H1 (cell line): ENCODE results near the gene CIAO2B. TPM values are rescaled to one million over a fixed set of nuclear protein-coding genes. Genes with fewer than 3 reads are reported as not detected.

Experiments
- ASH2L ChIP-seq: fragments of 200-600, 300-600 bp; sonication (generic); IDR thresholded peaks from one replicate; pipeline ENCODE4 v1.7.1; 2017; ENCODE audit warnings: low read length
- BRCA1 ChIP-seq: IDR thresholded peaks from 2 replicates; pipeline ENCODE4 v1.6.1; 2012; ENCODE audit warnings: low read depth, low read length, improper control_type of control experiment
- KDM1A ChIP-seq: fragments of 200-600, 300-600 bp; sonication (generic); IDR thresholded peaks from 2 replicates; pipeline ENCODE4 v1.7.1; 2016; ENCODE audit warnings: mild to moderate bottlenecking, low read length, borderline replicate concordance
- POLR2AphosphoS5 ChIP-seq: IDR thresholded peaks from 2 replicates; pipeline ENCODE4 v1.6.1; 2011; ENCODE audit warnings: low read depth, low read length
- SP1 ChIP-seq: IDR thresholded peaks from 2 replicates; pipeline ENCODE4 v1.6.1; 2011; ENCODE audit warnings: low read depth, low read length
- SUZ12 ChIP-seq: fragments of 200-600 bp; sonication (generic); IDR thresholded peaks from 2 replicates; pipeline ENCODE4 v1.6.1; 2012; ENCODE audit warnings: mild to moderate bottlenecking, inconsistent platforms, low read length, moderate library complexity, mixed read lengths
- TAF1 ChIP-seq: IDR thresholded peaks from 2 replicates; pipeline ENCODE4 v1.6.1; 2011; ENCODE audit warnings: mild to moderate bottlenecking, low read depth, low read length
- TCF12 ChIP-seq: IDR thresholded peaks from 2 replicates; pipeline ENCODE4 v1.6.1; 2011; ENCODE audit warnings: low read depth, mild to moderate bottlenecking, low read length
- polyA plus RNA-seq, 7 experiments: library from polyadenylated mRNA; depleted of rRNA in 3 of 7; stranded (reverse) in 5 of 7; unstranded in 2 of 7; fragments of >200 nt in 5 of 7; fragments of 200-250 nt in 2 of 7; gene quantifications; 1 replicate in 5 of 7; 2 replicates in 1 of 7; 4 replicates in 1 of 7; pipeline versions ENCODE4 v1.2.1 to v1.2.3, GENCODE V29; 2011 to 2013; ENCODE audit warnings: missing spikeins in 2 of 7, mixed read lengths in 2 of 7
- total RNA-seq: library from RNA; stranded (reverse); fragmentation: NEBNext Ultra II Directional; extraction: Animal tissue kit (Norgen Biotek cat#: 25700); gene quantifications from 2 replicates; pipeline ENCODE4 v1.2.1, GENCODE V29; 2021
- TF ChIP-seq, protein P1 (sequence below), 3 experiments: IDR thresholded peaks; 1 replicate in 2 of 3; 2 replicates in 1 of 3; pipeline versions ENCODE4 v1.5.1 to v1.6.1; 2011; ENCODE audit warnings: low read length in 3 of 3, mild to moderate bottlenecking in 3 of 3, inconsistent platforms in 2 of 3, low read depth in 1 of 3, moderate library complexity in 1 of 3; ENCODE audit not compliant: insufficient read depth in 1 of 3; ENCODE audit errors: control extremely low read depth in 1 of 3

The CIAO2B gene
- total and polyA plus RNA-seq, 2 of the 8 experiments (the other 6 are each of a cell fraction or from before 2014, with no cell fraction given): 65.6 to 248 TPM

DNA sequence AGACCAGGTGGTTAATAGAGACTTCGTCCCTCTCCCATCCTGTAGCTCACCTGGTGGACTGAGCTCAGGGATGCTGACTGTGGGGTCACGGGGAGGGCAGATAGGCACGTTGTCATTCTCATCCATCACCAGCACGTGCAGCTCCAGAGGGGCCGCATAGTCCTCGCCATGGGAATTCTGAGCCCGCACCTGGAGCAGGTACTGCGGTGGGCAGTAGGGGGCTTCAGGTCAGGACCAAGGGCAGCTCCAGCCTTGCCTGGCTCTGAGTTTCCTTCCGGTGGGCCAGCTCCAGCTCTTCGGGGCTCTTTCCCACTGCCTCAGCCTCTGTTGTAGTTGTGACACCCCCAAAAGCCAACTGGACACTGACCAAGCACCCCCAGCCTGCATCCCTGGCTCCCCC, 21.1 kb downstream of the CIAO2B start (continued):
- TF ChIP-seq TAF1 (no peak), BRCA1 (no peak), ASH2L (no peak), POLR2AphosphoS5 (no peak), KDM1A (no peak), SUZ12 (no peak), TCF12 (0 out of 2 replicates have a peak, but pooled peaks have one; percentile 50), SP1 (no peak)
- TF ChIP-seq, protein P1, sequence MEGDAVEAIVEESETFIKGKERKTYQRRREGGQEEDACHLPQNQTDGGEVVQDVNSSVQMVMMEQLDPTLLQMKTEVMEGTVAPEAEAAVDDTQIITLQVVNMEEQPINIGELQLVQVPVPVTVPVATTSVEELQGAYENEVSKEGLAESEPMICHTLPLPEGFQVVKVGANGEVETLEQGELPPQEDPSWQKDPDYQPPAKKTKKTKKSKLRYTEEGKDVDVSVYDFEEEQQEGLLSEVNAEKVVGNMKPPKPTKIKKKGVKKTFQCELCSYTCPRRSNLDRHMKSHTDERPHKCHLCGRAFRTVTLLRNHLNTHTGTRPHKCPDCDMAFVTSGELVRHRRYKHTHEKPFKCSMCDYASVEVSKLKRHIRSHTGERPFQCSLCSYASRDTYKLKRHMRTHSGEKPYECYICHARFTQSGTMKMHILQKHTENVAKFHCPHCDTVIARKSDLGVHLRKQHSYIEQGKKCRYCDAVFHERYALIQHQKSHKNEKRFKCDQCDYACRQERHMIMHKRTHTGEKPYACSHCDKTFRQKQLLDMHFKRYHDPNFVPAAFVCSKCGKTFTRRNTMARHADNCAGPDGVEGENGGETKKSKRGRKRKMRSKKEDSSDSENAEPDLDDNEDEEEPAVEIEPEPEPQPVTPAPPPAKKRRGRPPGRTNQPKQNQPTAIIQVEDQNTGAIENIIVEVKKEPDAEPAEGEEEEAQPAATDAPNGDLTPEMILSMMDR (IDR thresholded peaks at IDR 0.05; ENCODE audit: control extremely low read depth in 1 of 3, insufficient read depth in 1 of 3, low read depth in 1 of 3, low read length in 3 of 3): peak in 1 of 3 experiments; percentile 50; a peak in 1 of 4 replicates
